H7 (cell line): ENCODE data around the gene ST8SIA3. TPM values are rescaled to one million over a fixed set of nuclear protein-coding genes. Genes with fewer than 3 reads are reported as not detected.
"Not testable (repeated sequence)": the region's sequence is repeated elsewhere in the genome, so short reads cannot be mapped to it uniquely, and the experiment has no call there.

Experiments used
- DNase-seq: peaks from one replicate; pipeline ENCODE4 v3.0.0; 2012
- H3K27me3 ChIP-seq: 2 replicates; pipeline ENCODE4 v1.6.0; 2011; ENCODE audit warnings: mild to moderate bottlenecking, low read length; ENCODE audit not compliant: control insufficient read depth, insufficient read depth
- H3K36me3 ChIP-seq: replicated peaks from 2 replicates; pipeline ENCODE4 v1.5.1; 2011; ENCODE audit warnings: low read length; ENCODE audit not compliant: control insufficient read depth, insufficient read depth
- H3K4me3 ChIP-seq: 2 replicates; pipeline ENCODE4 v1.5.1; 2011; ENCODE audit warnings: low read depth, mild to moderate bottlenecking, control low read depth, low read length, moderate library complexity; ENCODE audit not compliant: insufficient read depth
- total RNA-seq: library from RNA; depleted of rRNA; stranded (reverse); fragments of >200 nt; shearing (Covaris generic); gene quantifications from 2 replicates; pipeline ENCODE4 v1.2.3, GENCODE V29; 2014; rRNA removed

ST8SIA3 gene
- total RNA-seq, 1 experiment from 2014 or later = 0.66 TPM

GRCh38 chr18:57396831-57397230, 44.5 kb downstream of the ST8SIA3 start:
- DNase-seq, H3K27me3 ChIP-seq, H3K36me3 ChIP-seq, H3K4me3 ChIP-seq: not testable (repeated sequence)

GRCh38 chr18:57397440-57398132, 45.2 kb downstream of the ST8SIA3 start:
- no peak for DNase-seq
- H3K4me3 ChIP-seq = no peak overlapping the region

GRCh38 chr18:57404345-57404744, 52.0 kb downstream of the ST8SIA3 start:
- Histone ChIP-seq H3K4me3 (no peak overlapping the region), H3K27me3 (no peaks in the 10 kb centered on the region; the same call in 1 of the 2 replicates), H3K36me3 (no peaks in the 10 kb centered on the region)
- DNase-seq = no peak

More at GRCh38 chr18:57397440-57398132, 45.2 kb downstream of the ST8SIA3 start:
- peaks cover 1% of the 10 kb centered on the region for H3K27me3 ChIP-seq
- no peaks in the 10 kb centered on the region for H3K36me3 ChIP-seq

GRCh38 chr18:57409650-57410049, 57.3 kb downstream of the ST8SIA3 start:
- Histone ChIP-seq H3K4me3 (no peak overlapping the region), H3K36me3 (no peaks in the 10 kb centered on the region), H3K27me3 (no peaks in the 10 kb centered on the region)
- DNase-seq = no peak

GRCh38 chr18:57410749-57411148, 58.4 kb downstream of the ST8SIA3 start:
- Histone ChIP-seq H3K4me3 (no peak overlapping the region), H3K27me3 (no peaks in the 10 kb centered on the region), H3K36me3 (no peaks in the 10 kb centered on the region)
- no peak for DNase-seq

- no peaks in the 10 kb centered on the region for H3K27me3 ChIP-seq
- DNase-seq = no peak
- no peaks in the 10 kb centered on the region for H3K36me3 ChIP-seq
- H3K4me3 ChIP-seq = no peak overlapping the region
Measured at GRCh38 chr18:57416542-57416941, 64.2 kb downstream of the ST8SIA3 start.

Other genes starting within 250 kb of the ST8SIA3 start
- gene BOD1L2, start 205.5 kb upstream of the ST8SIA3 start, total RNA-seq = 0.07 TPM in 2 replicates
- gene ONECUT2, start 82.8 kb downstream of the ST8SIA3 start, total RNA-seq = 0.62 and 0.89 TPM in 2 replicates
- gene FECH, start 234.1 kb downstream of the ST8SIA3 start, total RNA-seq = 30.4 and 33.0 TPM in 2 replicates